HG03095 (cell line): ENCODE measurements around the gene TLCD5.

Source experiments
- ATAC-seq: cut with Tn5 transposase; IDR thresholded peaks from one replicate; pipeline ENCODE4 v1.9.1; 2021; ENCODE audit warnings: moderate library complexity; ENCODE audit not compliant: unreplicated experiment

TLCD5 gene

DNA sequence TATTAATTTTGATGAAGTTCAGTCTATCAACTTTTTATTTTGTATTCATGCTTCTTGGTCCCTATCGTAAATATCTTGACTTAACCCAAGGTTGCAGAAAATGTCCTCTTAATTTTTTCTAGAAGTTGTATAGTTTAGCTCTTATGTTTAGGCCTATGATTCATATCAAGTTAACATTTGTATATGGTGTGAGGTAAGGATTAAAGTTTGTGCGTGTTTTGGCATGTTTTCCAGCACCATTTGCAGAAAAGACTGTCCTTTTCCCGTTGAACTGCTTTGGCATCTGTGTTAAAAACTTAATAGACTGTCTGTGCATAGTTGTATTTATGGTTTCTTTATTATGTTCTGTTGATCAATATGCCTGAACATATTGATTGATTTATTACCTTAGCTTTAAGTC lies 53.4 kb downstream of the TLCD5 start:
- ATAC-seq = no peak

DNA sequence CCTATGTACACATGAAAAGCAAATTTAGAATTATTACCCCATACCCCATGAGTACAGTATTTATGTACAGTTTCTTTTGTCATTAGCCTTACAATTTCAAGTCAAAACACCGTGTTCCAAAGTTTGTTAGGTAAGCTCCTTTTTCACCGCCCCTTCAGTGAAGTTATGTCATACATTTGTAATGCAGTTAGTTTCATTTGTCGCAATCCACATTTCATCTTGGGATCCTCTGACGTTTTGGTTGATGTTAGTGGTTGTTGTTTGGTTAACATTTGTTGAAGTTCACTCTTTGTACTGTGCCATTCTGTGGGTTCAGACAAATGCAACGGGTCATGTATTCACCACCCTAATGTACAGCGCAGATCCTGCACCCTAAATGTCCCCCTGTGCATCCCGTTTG lies 56.3 kb downstream of the TLCD5 start:
- no peak for ATAC-seq
